GM19193 (cell line): ENCODE data around the gene TULP4.

Source experiments
- POLR2A ChIP-seq: IDR thresholded peaks from 4 replicates; pipeline ENCODE4 v1.6.1; 2011; ENCODE audit not compliant: insufficient read depth, insufficient read length; ENCODE audit errors: extremely low read depth

Gene TULP4

DNA sequence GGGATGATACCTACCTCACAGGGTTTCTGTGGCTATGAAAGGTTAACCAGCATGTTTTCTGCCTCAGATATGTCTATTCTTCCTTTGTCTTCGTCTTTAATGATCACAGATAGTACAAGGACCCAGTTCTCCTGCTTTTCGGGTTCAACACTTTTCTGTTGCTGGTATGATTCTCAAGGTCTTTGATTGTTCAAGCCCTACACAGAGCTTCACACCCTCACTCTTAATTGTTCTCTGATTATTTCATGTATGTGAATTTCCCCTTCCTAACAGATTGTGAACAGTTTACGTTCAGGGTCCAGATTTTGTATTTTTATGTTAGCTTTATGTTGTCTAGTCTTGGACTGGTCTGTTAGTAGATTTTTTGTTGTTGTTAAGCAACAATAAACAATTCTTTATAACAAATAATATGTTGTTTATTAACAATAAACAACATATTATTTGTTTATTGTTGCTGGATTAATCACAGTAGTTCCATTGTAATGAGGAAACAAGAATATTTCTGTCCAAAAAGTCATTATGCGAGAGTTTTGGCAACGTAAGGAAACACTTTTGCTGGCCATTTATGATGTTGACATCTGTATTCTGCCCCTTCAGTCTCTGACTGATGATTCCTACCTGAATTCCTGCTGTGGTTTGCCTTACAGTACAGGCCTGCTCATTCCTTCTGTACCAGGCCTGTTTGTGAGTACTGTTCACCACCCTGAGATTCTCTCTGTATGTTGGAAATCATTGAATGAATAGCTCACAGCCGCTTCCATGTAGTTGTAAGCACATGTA, 27.2 kb upstream of the TULP4 start:
- no peak for TF ChIP-seq POLR2A

DNA sequence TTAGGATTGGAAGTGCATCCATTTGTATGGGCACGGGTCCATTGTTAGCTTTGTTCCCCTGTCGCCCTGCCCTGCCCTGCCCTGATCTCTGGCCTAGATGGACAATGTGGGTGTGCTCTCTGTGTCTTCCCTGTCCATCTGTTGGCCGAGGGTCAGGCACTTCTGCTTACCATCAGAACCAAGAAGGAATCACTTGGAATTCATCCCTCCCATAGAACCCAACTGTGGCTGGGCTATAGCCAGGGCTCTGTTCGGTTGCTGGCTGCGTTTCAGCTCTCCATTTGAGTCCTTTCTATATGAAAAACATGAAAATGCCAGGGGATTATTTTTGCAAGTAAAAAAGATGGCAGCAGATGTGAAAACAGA, 26.6 kb upstream of the TULP4 start:
- no peak for TF ChIP-seq POLR2A

DNA sequence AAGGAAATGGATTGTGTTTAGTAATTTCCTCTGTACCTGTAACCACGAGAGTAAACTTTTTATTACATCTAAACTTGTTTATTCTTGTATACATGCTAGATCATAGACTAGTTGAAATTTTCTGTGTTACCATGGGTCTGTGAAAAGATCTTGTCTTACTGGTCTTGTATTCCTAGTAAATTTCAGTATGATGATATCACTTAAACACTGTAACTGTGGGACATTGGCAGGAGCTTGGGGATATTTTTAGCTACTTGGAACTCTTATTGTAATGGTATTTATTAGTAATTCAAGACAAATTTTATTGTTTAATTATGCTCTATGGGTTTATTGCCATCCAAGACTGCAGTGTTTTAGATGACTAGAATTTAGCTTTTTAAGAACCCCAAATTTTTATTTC, 25.9 kb upstream of the TULP4 start:
- no peak for TF ChIP-seq POLR2A

DNA sequence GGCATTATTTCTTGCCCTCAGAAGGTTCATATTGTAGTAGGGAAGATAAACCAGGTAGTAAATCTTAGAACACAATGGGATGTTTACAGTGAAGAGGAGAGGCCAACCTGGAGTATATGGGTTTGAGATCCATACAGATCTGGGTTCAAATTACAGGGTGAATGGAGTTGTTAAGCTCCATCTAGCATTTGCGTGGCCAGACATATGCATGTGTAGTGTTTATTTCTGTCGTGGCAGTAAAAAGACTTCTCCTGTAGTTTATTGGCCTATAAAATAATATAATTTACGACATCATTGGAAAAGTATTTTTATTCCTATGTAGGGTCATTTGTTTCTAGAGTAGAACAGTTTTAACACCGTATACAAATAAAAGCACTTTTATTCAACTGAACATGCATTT, 25.2 kb upstream of the TULP4 start:
- TF ChIP-seq POLR2A = no peak

DNA sequence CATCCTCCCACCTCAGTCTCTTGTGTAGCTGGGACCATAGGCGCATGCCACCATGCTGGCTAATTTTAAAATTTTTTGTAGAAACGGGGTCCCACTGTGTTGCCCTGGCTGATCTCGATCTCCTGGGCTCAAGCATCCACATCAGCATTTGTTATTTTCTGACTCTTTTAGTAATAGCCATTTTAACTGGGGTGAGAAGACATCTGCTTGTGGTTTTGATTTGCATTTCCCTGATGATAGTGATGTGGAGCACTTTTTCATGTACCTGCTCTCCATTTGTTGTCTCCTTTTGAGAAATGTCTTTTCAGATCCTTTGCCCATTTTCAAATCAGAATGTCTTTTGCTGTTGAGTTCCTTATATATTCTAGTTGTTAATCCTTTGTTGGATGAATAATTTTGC, 22.2 kb upstream of the TULP4 start:
- TF ChIP-seq POLR2A = no peak

DNA sequence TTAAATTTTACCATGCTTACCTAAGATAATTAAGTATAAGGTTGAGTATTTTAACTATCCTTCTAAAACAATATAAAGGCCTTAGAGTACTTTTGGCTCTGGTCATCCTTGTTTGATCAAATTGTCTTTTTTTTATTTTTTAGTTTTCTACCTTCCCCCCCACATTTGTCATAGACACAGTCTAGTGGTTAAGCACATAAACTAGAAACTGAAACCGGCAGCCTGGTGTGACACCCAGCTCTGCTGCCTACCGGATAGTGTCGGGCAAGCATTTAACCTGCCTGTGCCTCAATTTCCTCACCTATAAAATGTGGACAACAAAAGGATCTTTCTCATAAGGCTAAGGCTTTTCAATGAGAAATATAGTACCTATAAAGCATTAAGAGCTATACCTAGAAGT, 21.6 kb upstream of the TULP4 start:
- TF ChIP-seq POLR2A = no peak

DNA sequence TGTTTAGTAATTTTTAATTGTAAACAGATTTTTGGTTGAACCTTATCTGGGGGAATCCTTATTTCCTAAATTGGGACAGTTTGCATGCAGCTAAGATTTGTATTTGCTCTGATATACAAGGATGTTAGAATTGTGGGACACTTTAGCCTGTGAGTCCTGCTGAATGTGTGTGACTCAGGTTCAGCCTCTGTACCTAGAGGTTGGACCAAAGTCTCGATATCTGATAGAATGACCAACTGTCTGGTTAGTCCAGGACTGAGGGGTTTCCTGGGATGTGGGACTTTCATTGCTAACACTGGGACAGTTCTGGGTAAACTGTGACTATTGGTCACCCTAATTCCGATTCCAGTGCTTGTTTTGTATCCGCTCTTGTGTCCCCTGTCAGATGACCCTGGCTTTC, 20.2 kb upstream of the TULP4 start:
- TF ChIP-seq POLR2A = no peak

DNA sequence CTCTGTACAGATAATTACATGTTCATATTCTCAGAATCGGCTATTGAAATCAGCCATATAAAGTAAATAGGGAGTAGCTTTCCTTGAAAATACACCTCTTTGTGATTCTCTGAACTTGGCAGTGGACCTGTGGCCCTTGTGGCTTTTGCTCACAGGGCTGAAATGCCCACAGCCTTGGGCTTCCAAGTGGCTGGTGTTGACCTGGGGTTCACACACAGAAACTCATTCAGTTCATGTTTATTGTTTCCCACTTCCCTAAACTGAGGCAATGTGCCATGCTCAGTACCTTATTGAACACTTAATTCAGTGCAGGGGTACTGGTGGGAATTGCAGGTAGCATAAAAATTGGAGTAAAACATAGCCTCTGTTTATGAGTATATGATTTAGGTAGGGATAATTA, 19.1 kb upstream of the TULP4 start:
- no peak for TF ChIP-seq POLR2A

DNA sequence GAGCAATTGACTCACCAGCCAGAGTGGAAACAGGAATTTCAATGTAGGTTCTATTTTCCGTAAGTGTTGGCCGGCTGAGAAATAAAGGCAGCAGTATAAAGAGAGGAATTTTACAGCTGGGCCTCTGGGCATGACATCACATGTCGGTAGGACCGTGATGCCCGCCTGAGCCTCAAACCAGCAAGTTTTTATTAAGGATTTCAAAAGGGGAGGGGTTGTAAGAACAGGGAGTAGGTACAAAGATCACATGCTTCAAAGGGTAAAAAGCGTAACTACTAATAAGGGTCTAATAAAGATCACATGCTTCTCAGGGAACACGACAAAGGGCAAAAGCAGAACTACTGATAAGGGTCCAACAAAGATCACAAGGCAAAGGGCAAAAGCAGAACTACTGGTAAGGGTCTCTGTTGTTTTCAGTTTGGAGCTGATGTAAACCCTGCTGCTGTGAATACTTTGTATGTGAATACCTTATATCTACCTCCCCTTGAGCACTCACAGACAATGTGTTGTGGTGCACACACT, 9.0 kb upstream of the TULP4 start:
- TF ChIP-seq POLR2A = no peak

DNA sequence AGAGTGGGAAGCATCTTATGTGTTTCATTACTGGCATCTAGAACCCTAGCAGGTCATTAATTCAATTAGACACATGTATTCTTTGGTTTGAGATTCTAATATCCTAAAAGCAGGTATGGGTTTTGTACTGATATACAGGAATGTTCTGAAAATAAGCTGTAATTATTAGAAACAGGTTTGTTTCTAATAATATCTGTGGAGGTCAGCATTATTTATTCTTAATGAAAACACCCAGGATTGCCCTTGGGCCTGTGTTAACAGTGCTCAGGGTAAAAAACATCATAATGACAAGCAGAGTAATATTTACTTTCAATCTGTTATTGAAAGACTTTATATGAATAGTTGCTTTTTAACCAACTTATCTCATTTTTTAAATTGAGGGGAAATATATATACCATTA, 8.0 kb upstream of the TULP4 start:
- no peak for TF ChIP-seq POLR2A

DNA sequence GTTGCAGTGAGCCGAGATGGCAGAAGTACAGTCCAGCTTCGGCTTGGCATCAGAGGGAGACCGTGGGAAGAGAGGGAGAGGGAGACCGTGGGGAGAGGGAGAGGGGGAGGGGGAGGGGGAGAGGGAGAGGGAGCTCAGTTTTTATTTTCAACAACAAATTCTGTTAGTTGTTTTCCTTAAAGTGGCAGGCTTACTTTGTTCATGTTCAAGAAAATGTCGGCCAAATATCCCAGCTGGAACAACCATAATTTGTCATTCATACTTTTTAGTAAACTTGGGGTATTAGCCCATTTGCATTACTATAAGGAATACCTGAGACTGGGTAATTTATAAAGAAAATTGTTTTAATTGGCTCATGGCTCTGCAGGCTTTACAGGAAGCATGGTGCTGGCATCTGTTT, 2.5 kb upstream of the TULP4 start:
- no peak for TF ChIP-seq POLR2A

DNA sequence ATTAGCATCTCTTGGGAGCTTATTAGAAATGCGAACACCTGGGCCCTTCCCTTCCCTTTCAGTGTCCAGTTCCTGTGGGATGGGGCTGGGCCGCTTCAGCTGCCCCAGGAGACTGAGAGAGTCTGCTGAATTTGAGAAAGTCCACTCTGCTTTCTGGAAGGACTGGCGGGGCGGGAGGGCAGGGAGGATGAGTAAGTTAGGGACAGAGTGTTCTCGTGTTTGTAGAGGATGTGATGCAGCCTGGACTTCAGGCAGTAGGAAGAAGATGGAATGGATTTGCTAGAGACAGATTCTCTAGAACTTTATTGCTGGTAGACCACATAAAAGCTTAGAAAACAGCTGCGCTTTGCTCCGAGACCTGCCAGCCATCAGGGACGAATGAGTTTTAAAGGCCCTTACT, 1.1 kb upstream of the TULP4 start:
- no peak for TF ChIP-seq POLR2A

DNA sequence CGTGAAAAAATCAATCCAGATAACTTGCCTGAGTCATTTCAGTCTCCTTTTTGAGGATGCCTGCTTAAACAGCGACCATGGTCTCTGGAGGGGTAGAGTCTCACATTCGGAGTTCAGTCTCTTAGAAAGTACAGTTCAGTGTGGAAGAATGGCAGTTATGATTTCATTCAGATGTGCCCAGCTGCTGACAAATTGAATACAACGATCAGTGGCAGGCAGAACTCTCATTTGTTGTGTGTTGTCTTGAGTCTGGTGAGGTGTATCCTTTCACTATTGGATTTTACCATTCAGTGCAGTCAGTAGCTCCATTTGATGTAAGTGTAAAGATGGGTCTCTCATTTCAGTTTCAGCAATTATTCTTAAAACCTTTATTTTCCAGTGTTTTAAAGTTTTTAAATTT, 639 bp upstream of the TULP4 start:
- no peak for TF ChIP-seq POLR2A

DNA sequence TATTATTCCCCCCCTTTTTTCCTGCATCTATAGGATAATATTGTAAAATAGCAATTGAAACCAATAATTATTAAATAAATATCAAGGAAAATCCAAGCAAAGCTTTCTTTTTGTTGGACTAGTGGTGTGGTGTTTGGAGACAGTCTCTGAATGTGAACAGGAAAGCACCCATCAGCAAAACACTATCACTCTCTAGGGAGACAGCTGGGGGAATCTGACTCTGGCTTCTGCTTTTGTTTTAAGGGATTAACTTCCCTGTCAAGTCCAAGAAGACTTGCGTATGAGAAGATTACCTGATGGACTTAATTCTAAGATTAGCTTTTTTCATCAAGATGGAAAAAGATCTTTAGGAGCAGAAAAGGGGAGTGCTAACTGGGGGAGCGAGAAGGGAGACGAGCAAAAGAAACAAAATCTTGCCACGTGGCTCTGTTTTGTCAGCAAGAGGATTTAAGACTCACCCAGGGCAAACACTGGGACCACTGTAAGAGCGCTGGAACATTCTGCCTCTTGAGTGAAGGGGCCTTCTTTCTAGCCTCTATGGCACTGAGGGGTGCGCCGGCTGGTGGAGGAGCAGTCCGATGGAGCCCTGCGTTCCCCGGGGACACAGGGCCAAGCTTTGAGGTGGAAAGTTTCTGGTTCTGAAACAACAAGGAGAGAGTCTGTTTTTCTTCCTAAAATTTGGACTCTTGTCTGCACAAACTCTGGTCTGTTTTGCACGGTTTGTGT, 570 bp downstream of the TULP4 start:
- TF ChIP-seq POLR2A = no peak

DNA sequence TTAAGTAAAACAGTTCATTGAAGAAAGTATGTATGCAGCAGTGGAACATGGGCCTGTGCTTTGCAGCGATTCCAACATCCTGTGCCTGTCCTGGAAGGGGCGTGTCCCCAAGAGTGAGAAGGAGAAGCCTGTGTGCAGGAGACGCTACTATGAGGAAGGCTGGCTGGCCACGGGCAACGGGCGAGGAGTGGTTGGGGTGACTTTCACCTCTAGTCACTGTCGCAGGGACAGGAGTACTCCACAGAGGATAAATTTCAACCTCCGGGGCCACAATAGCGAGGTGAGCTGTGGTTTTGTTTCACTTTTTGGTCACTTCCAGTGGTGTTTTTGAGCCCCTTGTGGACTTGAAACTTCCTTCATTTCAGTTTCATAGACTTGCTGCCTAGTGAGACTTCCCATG, 1.7 kb downstream of the TULP4 start:
- no peak for TF ChIP-seq POLR2A

DNA sequence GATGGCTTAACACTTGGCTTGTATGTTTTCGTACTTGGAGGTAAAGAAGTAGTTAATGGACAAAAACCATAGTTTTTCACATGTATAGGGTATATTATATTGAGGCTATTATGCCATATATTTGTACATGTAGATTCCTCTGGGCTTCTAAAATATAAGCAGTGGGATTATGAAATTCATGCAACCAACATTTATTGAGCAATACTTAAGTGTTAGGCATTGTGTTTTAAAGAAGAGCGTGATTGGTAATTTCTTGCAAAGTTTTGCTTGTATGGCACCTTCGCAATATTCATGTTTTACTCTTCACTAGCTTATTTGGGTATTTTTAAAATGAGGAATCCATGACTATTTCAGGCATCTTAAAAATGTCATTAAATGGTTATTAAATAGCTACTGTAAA, 2.5 kb downstream of the TULP4 start:
- TF ChIP-seq POLR2A = no peak

DNA sequence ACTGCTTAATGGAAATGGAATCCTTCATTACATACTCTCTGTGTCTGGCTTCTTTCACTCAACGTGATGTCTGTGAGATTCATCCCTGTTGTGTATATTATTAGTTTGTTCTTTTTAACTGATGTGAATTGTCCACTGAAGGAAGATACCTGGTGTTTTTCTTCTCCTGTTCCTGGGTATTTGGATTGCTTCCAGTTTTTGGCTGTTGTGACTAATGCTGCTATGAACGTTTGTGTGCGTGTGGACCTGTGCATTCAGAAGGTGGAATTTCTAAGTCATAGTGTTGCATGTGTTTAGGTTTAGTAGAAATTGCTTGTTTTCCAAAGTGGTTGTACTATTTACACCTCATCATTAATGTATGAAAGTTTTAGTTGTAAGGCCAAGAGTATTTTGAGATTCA, 3.8 kb downstream of the TULP4 start:
- TF ChIP-seq POLR2A = no peak

DNA sequence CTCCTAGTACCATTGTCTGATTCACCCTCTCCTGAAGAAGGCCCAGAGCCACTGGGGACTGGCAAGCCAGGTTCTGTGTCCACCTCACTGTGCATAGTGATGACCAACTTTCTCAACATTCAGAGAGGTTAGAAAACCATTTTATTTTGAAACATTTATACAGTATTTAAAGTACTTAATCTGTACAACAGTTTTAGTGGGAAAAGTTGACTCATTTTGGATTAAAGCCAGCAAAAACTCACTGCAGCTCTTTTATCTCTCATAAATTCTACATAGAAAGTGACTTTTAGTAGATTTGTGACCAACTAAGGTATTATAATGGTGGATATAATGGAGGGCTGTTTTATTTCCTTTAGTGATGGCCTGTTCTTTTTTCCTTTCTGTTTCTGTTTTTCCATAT, 9.7 kb downstream of the TULP4 start:
- TF ChIP-seq POLR2A = no peak

DNA sequence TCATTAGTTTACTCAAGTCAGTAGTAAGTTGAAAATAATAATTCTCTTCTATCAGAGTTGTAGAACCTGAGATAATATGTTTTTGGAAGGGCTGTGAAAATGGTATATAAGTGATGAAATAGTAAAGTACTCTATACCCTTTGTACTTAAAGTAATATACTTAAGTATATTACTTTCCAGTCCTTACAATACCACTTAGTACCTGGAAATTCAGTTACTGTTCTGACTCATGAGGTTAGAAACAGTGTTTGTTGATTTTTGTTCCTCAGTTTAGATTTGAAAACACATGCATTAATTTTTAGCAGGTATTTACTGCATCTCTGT, 10.1 kb downstream of the TULP4 start:
- TF ChIP-seq POLR2A = no peak
